IMR-90 (cell line): Measurements from ENCODE around the gene MAN2A2. TPM values are rescaled to one million over a fixed set of nuclear protein-coding genes. Genes with fewer than 3 reads are reported as not detected.

Experiments
- ATAC-seq: fragments of 200-7000 bp; cut with Tn5 transposase; 2 replicates; pipeline ENCODE4 v1.9.1; 2020; ENCODE audit warnings: low read depth, mild to moderate bottlenecking, moderate library complexity
- BruUV-seq: library from RNA; stranded (reverse); fragments of 400-500 nt; replicated peaks from 2 replicates; lab custom pipeline; 2021; lab: Mats Ljungman, UMichigan
- CTCF ChIA-PET: fragments of 300-600 bp; formaldehyde crosslinking; extraction: SDS; loops from one replicate; lab custom pipeline; 2021; ENCODE audit warnings: antibody characterized with exemption; lab: Yijun Ruan, JAX
- POLR2A ChIA-PET: fragments of 300-600 bp; sonication (Branson Sonifier 250); formaldehyde crosslinking; loops from one replicate; lab custom pipeline; 2022; ENCODE audit warnings: antibody characterized with exemption; ENCODE audit not compliant: unreplicated experiment; lab: Charles Lee
- DNase-seq: peaks from one replicate; pipeline ENCODE4 v3.0.0; 2013
- H2AFZ ChIP-seq: replicated peaks from 2 replicates; pipeline ENCODE3; 2013; ENCODE audit warnings: low read length, mild to moderate bottlenecking; ENCODE audit not compliant: poor library complexity
- H2AK5ac ChIP-seq: 2 replicates; pipeline ENCODE4 v1.6.1; 2013; ENCODE audit warnings: low read depth, low read length, inconsistent platforms
- H2AK9ac ChIP-seq: replicated peaks from 2 replicates; pipeline ENCODE3; 2013; ENCODE audit warnings: mild to moderate bottlenecking, low read depth, low read length, moderate library complexity; ENCODE audit not compliant: poor library complexity
- H2BK120ac ChIP-seq: 2 replicates; pipeline ENCODE4 v1.6.1; 2013; ENCODE audit warnings: low read depth, low read length, inconsistent platforms
- H2BK15ac ChIP-seq: 3 replicates; pipeline ENCODE4 v1.6.1; 2013; ENCODE audit warnings: low read depth, low read length, inconsistent platforms
- H2BK20ac ChIP-seq: 2 replicates; pipeline ENCODE4 v1.6.1; 2013; ENCODE audit warnings: low read depth, mild to moderate bottlenecking, inconsistent platforms, low read length, moderate library complexity
- H2BK5ac ChIP-seq: 2 replicates; pipeline ENCODE4 v1.6.1; 2013; ENCODE audit warnings: mild to moderate bottlenecking, low read depth, low read length, inconsistent platforms; ENCODE audit not compliant: poor library complexity, severe bottlenecking
- H3K14ac ChIP-seq: replicated peaks from 2 replicates; pipeline ENCODE4 v1.6.1; 2013; ENCODE audit warnings: low read depth, low read length, inconsistent platforms
- H3K18ac ChIP-seq: 2 replicates; pipeline ENCODE4 v1.6.1; 2013; ENCODE audit warnings: low read depth, low read length, control low read depth
- H3K23ac ChIP-seq: 2 replicates; pipeline ENCODE4 v1.6.1; 2013; ENCODE audit warnings: low read depth, low read length, inconsistent platforms
- H3K27ac ChIP-seq: 2 replicates; pipeline ENCODE4 v1.5.1; 2013; ENCODE audit warnings: mild to moderate bottlenecking, control low read depth, low read length; ENCODE audit not compliant: insufficient read depth
- H3K27me3 ChIP-seq: 2 replicates; pipeline ENCODE4 v1.6.1; 2013; ENCODE audit warnings: low read length; ENCODE audit not compliant: control insufficient read depth, insufficient read depth
- H3K36me3 ChIP-seq: 2 replicates; pipeline ENCODE4 v1.6.1; 2013; ENCODE audit warnings: low read length, mixed read lengths; ENCODE audit not compliant: control insufficient read depth, insufficient read depth
- H3K4ac ChIP-seq: 2 replicates; pipeline ENCODE4 v1.6.1; 2013; ENCODE audit warnings: low read depth, low read length, inconsistent platforms
- H3K4me1 ChIP-seq: 2 replicates; pipeline ENCODE4 v1.6.1; 2013; ENCODE audit warnings: low read length, mixed read lengths; ENCODE audit not compliant: control insufficient read depth, insufficient read depth
- H3K4me2 ChIP-seq: 2 replicates; pipeline ENCODE4 v1.6.1; 2013; ENCODE audit warnings: low read depth, mild to moderate bottlenecking, control low read depth, low read length, moderate library complexity
- H3K4me3 ChIP-seq: 2 replicates; pipeline ENCODE4 v1.5.1; 2013; ENCODE audit warnings: low read depth, mild to moderate bottlenecking, control low read depth, low read length, moderate library complexity; ENCODE audit not compliant: insufficient read depth
- H3K56ac ChIP-seq: 2 replicates; pipeline ENCODE4 v1.6.1; 2013; ENCODE audit warnings: low read length, inconsistent platforms; ENCODE audit not compliant: insufficient read depth; ENCODE audit errors: extremely low read depth
- H3K79me1 ChIP-seq, 2 experiments: 2 replicates each; pipeline ENCODE4 v1.6.1; 2013; ENCODE audit warnings: low read length in 2 of 2, inconsistent platforms in 1 of 2, low read depth in 1 of 2
- H3K9ac ChIP-seq: 2 replicates; pipeline ENCODE4 v1.6.1; 2013; ENCODE audit warnings: low read depth, low read length, control low read depth
- H3K9me1 ChIP-seq: 2 replicates; pipeline ENCODE4 v1.6.1; 2013; ENCODE audit warnings: low read length, inconsistent platforms; ENCODE audit not compliant: insufficient read depth
- H3K9me3 ChIP-seq: 2 replicates; pipeline ENCODE4 v1.6.1; 2013; ENCODE audit warnings: low read length; ENCODE audit not compliant: control insufficient read depth, insufficient read depth
- H4K20me1 ChIP-seq: 2 replicates; pipeline ENCODE4 v1.6.1; 2013; ENCODE audit warnings: low read length, inconsistent platforms; ENCODE audit not compliant: insufficient read depth
- H4K5ac ChIP-seq: 2 replicates; pipeline ENCODE4 v1.6.1; 2013; ENCODE audit warnings: mild to moderate bottlenecking, low read depth, low read length, control low read depth
- H4K8ac ChIP-seq, 2 experiments: 2 replicates each; pipeline ENCODE4 v1.6.1; 2013; ENCODE audit warnings: low read depth in 2 of 2, low read length in 2 of 2, control low read depth in 1 of 2, inconsistent platforms in 1 of 2
- H4K91ac ChIP-seq: 2 replicates; pipeline ENCODE4 v1.6.1; 2013; ENCODE audit warnings: low read depth, low read length, inconsistent platforms; ENCODE audit not compliant: insufficient read depth
- CEBPB ChIP-seq: IDR thresholded peaks from 2 replicates; pipeline ENCODE4 v1.6.1; 2012; ENCODE audit warnings: low read depth, low read length, improper control_type of control experiment
- MAZ ChIP-seq: IDR thresholded peaks from 2 replicates; pipeline ENCODE4 v1.6.1; 2012; ENCODE audit warnings: low read depth, mild to moderate bottlenecking, low read length, improper control_type of control experiment, moderate library complexity, borderline replicate concordance
- NFE2L2 ChIP-seq: fragments of 150-350 bp; IDR thresholded peaks from 2 replicates; pipeline ENCODE4 v1.6.1; 2016; ENCODE audit warnings: low read depth, mild to moderate bottlenecking, low read length
- WGBS, 2 experiments: methylation state at CpG; one replicate each; pipeline versions ENCODE4 v1.1.5 to v1.1.7; 2013; ENCODE audit warnings: missing lambda C conversion rate in 2 of 2; ENCODE audit not compliant: insufficient read length in 1 of 2; ENCODE audit errors: extremely low coverage in 2 of 2; 5-methylcytosine and 5-hydroxymethylcytosine counted together
- dilution Hi-C: fragments of 300-500 bp; cut with HindIII; formaldehyde crosslinking; loops from one replicate; pipeline ENCODE4 v1.14.3; 2018; ENCODE audit warnings: low sequenced_read_pairs; ENCODE audit not compliant: unreplicated experiment
- in situ Hi-C: fragments of 300-500 bp; cut with MboI; formaldehyde crosslinking; loops from 3 replicates; pipeline ENCODE4 v1.14.3; 2019; ENCODE audit warnings: low sequenced_read_pairs, inconsistent platforms, mixed read lengths
- intact Hi-C: fragments of 100-400 bp; cut with micrococcal nuclease; formaldehyde crosslinking; loops from 2 replicates; pipeline ENCODE4 v1.10.0; 2022
- polyA plus RNA-seq, 3 experiments: library from polyadenylated mRNA; depleted of rRNA; stranded (reverse); fragments of >200 nt; gene quantifications; 2 replicates each; pipeline ENCODE4 v1.2.3, GENCODE V29; 2012; ENCODE audit warnings: low replicate concordance in 1 of 3
- total RNA-seq: library from RNA; depleted of rRNA; stranded (reverse); fragments of >200 nt; gene quantifications from 2 replicates; pipeline ENCODE4 v1.2.3, GENCODE V29; 2012

MAN2A2 gene
- total and polyA plus RNA-seq, 2 of the 4 experiments (the other 2 are of a cell fraction): 3.4 to 52.5 TPM

DNA sequence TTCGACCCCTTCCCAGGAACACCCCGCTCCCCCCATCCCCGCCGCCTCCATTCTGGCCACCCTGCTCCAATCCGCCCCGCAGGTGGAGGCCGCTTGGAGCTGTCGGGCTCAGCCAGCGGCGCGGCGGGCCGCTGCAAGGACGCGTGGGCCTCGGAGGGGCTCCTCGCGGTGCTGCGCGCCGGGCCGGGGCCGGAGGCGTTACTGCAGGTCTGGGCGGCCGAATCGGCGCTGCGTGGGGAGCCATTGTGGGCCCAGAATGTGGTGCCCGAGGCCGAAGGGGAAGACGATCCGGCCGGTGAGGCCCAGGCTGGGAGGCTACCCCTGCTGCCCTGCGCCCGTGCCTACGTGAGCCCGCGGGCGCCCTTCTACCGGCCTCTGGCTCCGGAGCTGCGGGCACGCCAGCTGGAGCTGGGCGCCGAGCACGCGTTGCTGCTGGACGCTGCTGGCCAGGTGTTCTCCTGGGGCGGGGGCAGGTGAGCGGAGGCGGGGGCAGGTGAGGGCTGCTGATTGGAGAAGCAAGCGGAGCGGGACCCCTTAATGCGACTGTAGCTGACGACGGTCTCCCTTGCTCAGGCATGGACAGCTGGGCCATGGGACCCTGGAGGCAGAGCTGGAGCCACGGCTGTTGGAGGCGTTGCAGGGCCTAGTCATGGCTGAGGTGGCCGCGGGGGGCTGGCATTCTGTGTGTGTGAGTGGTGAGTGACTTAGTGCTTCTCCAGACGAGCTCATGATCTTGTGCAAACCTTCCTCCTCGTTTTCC, 54.1 kb downstream of the MAN2A2 start:
- CTCF ChIA-PET: interaction anchor here (0.6 to 2.6 kb wide), 15 partner anchors 9 to 665 kb away, joined by 3 to 10 read pairs (median 5); partner anchors contain the start of gene UNC45A
- in situ Hi-C loops: loop anchor here (10.0 kb wide), 1 partner anchor 318 kb away; no protein-coding TSS in a partner anchor
- WGBS, 2 experiments: 20% methylated on average over 26 of the region's 63 CpGs; no CpG with 5 or more reads in 1 of the 2 experiments
- no TSS peak for BruUV-seq
- Histone ChIP-seq H3K9me3 (no peaks in the 10 kb centered on the region), H3K4me3 (peak overlapping the region; percentile 64), H4K20me1 (no peaks in the 10 kb centered on the region; the same call in 1 of the 2 replicates), H3K14ac (peak overlapping the region; percentile 48; the same call in 1 of the 2 replicates), H4K91ac (no peak overlapping the region; the same call in 1 of the 2 replicates), H3K9ac (peak overlapping the region; percentile 69), H2AFZ (peak overlapping the region; percentile 90), H2BK15ac (no peak overlapping the region), H3K18ac (no peak overlapping the region), H2BK5ac (no peak overlapping the region), H3K27ac (peak overlapping the region; percentile 13; the same call in 1 of the 2 replicates), H3K27me3 (no peaks in the 10 kb centered on the region), H3K4ac (peak overlapping the region; percentile 4), H3K36me3 (peaks cover 35% of the 10 kb centered on the region), H2BK20ac (no peak overlapping the region), H2BK120ac (no peak overlapping the region), H4K5ac (0 out of 2 replicates have a peak overlapping the region, but pooled peaks have one; percentile 39), H2AK9ac (peak overlapping the region; percentile 83), H3K4me1 (peaks cover 6% of the 10 kb centered on the region), H3K4me2 (peak overlapping the region; percentile 79), H3K9me1 (no peaks in the 10 kb centered on the region), H3K56ac (no peak overlapping the region), H3K23ac (no peak overlapping the region), H4K8ac (peak overlapping the region; percentile 60 to 68), H3K79me1 (peaks cover 6 to 27% of the 10 kb centered on the region in 2 experiments; a peak in 3 of 4 replicates), H2AK5ac (0 out of 2 replicates have a peak overlapping the region, but pooled peaks have one; percentile 19)
- TF ChIP-seq MAZ: peak; percentile 15; the same call in 1 of the 2 replicates
- TF ChIP-seq CEBPB: 0 out of 2 replicates have a peak, but pooled peaks have one; percentile 50
- TF ChIP-seq NFE2L2: no peak
- ATAC-seq (peak; percentile 27), DNase-seq (peak; percentile 39)
- dilution Hi-C loops: no loop called here
- intact Hi-C loops: loop anchor here (2.0 kb wide), 2 partner anchors 38 to 268 kb away; partner anchors contain the start of gene PRC1
- POLR2A ChIA-PET: interaction anchor here (0.6 kb wide), 1 partner anchor 24 kb away, joined by 4 read pairs; no protein-coding TSS in a partner anchor
